GM19324 (cell line): ENCODE data around the gene PTGER3.
"Not testable (repeated sequence)": the region's sequence is repeated elsewhere in the genome, so short reads cannot be mapped to it uniquely, and the experiment has no call there.

ENCODE experiments used
- ATAC-seq: cut with Tn5 transposase; IDR thresholded peaks from one replicate; pipeline ENCODE4 v1.9.1; 2021; ENCODE audit warnings: mild to moderate bottlenecking, moderate library complexity; ENCODE audit not compliant: unreplicated experiment, low FRiP score

Gene PTGER3

DNA sequence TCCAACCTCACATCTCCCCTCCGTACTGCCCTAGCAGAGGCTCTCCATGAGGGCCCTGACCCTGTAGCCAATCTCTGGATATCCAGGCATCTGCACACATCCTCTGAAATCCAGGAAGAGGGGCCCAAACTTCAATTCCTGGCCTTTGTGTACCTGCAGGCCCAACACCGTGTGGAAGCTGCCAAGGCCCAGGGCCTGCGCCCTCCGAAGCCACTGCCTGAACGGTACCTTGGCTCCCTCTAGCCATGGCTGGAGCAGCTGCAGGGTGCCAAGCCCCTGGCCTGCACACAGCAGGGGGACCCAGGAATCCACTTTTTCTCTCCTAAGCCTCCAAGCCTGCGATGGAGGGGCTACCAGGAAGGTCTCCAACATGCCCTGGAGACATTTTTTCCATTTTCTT lies 84.2 kb downstream of the PTGER3 start:
- ATAC-seq: no peak

DNA sequence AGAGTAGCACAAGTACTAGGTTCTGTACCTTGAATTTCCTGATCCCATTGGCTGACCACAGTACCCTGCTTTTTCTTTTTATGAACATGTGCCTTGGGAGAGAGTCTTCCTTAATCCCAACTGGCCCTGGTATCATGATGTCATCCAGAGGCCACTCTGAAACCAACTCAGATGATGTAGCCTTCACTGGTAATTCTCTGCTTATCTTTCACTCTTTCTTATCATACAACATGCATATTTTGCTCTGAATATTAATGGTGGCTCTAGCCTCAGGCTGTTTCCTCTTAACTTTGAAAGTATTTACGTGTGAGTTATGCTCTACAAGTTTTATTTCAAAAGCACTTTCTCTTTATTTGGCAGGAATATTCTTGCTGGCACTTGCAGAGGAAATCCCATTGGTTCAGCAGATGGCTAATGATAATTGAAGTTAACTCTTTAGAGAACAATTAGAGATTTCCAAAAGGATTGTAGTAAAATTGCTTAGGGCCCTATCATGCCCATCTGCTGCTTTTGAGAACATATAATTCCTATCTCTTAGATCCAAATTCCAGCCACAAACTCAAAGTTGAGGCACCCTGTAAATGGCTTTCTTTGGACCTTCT lies 86.1 kb downstream of the PTGER3 start:
- ATAC-seq: no peak

DNA sequence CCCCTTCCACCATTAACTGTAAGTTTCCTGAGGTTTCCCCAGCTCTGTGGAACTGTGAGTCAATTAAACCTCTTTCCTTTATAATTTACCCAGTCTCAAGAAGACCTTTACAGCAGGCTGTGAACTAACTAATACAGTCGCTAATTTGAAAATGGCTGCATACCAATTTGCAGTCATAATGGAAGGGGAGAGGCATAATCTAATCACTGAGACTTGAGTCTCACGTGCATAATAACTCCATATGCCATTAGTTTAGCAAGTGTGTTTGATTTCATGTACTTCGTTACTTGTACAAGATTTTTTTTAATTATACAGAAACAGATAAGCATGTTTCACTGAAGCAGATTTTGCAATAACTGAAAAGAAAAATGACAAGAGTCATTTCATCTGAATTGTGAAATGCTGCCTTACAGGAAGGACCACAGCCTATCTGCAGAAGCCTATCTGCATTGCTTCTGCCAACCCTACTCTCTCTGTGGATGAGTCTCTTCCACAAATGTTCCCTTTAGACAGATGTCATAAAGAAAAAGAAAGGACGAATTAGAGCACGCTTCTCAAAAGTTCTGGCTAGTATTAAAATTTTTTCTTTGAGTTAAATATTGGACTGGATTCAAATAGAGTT lies 99.1 kb downstream of the PTGER3 start:
- no peak for ATAC-seq

DNA sequence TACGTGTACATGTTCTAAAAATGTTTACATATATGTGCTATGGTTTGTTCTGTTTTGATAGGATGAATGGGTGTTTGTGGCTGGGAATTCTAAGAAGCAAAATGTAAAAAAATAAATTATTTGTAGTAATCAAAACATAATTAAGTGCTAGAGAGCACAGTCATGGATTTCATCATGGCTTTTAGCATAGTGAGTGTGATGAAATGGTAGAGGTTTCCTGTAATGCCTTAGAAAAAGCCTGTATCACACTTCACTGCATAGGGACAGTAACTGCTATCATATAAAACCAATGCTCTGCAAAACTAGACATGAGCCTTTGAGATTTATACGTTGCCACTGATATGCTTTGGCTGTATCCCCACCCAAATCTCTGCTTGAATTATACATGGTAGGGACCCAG lies 99.8 kb downstream of the PTGER3 start:
- no peak for ATAC-seq

DNA sequence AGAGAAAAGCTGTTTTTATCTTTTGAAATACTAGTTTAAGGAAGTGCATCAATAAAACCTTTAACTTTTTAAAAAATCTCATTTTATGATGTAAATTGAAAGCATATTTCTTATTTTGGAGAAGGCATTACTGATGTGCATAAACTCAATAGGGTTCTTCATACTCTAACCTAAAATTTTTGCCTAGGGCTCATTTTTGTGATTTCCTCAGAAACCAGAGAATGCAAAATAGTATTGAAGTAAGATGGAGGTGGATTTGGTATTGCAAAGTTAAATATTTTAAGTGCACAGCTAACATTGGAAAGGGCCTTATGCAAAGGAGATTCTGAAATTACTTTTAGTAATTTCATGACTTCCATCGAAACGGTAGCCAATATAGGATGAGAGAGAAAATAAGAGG lies 101.9 kb downstream of the PTGER3 start:
- ATAC-seq: no peak

DNA sequence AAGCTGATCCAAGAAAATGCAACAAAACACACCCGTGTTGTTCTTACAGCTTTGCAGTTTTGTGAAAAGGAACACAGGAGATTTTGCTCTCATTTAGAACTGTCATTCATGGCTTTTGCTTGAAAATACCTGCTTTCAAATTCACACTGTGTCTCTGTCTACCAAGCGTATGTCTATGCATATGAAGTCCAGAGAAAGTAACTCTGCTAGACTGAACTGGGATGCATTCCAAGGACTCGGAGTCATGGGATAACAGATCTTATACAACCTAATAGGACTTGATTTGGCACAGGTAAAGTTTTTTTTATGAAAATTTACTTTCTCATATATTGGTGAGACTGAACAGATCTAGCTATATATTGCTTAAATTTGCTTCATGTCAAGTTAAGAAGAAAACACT lies 102.4 kb downstream of the PTGER3 start:
- ATAC-seq: no peak

DNA sequence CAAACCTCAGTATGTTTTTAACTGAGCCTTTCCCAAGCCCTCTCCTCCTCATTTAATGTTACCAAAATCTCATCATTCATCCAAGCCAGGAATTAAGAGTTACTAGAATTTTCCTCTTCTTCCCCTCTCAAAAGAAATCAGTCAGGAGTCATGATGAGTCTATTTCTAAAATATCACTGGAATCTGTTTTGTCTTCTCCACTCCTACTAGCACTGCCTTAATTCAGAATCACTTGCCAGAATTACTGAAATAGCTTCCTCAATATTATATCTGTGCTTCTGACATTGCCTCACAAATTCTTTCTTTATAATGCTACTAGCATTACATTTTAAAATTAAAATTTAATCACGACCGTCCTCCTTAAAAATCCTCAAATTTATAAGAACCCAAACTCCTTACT lies 106.1 kb downstream of the PTGER3 start:
- ATAC-seq: no peak

DNA sequence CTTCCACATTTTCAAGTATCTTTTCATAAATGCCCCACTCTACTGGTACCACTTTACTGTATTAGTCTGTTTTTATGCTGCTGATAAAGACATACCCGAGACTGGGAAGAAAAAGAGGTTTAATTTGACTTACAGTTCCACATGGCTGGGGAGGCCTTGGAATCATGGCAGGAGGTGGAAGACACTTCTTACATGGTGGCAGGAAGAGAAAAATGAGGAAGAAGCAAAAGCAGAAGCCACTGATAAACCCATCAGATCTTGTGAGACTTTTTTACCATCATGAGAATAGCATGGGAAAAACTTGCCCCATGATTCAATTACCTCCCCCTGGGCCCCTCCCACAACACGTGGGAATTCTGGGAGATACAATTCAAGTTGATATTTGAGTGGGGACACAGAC lies 107.2 kb downstream of the PTGER3 start:
- ATAC-seq: not testable (repeated sequence)

DNA sequence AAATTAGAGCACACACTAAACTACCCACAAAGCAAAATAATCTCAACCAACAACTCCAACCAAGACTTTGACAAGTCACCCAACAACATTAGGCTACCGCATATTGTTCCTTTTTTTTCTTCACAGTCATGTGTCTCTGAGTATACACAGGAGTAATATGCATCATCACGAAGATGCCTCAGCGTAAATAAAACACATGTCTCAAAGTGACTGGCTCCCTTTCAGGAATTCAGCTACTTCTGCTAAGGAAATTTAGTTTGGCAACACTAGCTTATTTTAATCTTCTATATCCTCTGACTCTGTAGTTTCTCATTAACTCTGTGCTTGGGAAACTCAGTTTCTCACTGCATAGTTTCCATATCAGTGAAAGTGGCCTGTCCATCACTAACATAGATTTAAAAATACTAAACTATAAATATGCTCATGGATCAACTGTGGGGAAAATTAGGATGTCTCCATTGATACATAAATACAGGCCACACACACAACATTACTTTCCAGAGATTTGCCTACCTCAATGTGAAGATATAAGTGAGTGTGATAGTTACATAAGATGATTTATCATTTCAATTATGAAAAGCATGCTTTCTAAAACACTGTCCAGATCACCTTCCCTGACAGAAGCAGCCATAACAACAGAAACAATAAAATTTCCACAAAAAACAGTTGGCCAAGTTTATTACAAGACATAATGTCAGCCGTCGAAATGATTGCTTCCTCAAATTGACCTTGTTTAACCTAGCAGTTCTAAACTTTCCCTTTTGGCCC lies 113.2 kb downstream of the PTGER3 start:
- ATAC-seq: no peak

DNA sequence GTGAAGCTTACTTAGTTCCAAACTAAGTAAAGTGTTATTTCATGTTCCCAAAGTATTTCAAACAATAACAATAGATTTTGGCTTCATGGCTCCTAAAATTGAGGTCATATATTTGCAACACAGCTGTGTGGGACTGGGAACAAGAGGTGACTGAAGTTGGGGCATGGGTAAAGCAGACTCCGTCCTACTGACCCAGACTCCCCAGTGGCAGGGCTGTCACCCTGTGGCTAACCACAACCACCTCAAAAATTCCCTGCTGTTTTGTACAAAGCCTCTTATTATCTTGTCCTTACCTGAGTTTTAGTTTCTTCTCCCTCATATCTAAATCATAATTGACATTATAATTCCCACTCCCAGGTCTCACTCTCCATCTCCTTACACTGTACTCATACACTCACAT lies 117.6 kb downstream of the PTGER3 start:
- no peak for ATAC-seq

DNA sequence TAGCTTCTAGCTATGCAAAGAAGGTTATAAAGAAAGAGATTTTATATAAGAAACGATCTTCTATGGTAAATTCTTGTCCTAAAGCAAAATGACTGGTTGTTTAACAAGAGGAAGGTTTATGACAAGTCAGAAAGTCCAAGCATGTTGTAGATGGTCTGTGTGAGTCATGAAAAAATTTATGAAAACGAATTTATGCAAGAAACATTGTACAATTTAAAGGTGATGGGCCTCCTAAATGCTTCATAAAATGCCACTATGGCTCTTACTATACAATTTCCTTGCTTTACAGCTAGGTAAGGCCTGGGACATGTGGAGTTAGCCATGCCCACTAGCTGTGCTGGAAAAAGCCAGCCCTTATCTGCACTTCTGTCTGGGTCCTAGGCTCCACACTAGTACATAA lies 125.4 kb downstream of the PTGER3 start:
- no peak for ATAC-seq
